ENCODE data around the gene HDAC4.

Gene HDAC4

DNA sequence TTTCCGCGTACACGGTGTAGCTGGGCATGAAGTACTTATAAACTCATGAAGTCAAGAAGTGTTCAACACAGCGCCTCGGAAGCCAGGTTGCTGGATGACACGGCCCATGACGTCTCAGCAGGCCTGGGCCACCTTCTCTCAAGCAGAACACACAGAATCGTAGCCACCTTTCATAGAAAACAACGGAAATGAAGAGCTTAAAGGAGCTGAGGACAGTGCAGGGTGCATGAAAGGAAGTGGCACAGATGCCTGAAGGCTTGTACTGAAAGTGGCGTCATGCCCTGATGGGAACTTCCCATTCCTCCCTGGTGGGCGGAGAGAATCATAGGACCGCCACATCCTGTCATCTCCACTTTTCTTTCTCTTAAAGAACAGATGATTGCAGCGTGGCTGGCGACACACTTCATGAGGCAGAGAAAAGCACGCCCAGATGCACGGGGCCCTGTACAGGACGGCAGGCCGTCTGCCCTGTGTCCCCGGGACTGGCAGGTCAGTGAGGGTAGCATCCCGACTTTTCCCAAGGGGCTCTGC lies 31.1 kb downstream of the HDAC4 start:
- H3K4me2 ChIP-seq (ENCODE audit: low read depth, low read length) = no peak overlapping the region

DNA sequence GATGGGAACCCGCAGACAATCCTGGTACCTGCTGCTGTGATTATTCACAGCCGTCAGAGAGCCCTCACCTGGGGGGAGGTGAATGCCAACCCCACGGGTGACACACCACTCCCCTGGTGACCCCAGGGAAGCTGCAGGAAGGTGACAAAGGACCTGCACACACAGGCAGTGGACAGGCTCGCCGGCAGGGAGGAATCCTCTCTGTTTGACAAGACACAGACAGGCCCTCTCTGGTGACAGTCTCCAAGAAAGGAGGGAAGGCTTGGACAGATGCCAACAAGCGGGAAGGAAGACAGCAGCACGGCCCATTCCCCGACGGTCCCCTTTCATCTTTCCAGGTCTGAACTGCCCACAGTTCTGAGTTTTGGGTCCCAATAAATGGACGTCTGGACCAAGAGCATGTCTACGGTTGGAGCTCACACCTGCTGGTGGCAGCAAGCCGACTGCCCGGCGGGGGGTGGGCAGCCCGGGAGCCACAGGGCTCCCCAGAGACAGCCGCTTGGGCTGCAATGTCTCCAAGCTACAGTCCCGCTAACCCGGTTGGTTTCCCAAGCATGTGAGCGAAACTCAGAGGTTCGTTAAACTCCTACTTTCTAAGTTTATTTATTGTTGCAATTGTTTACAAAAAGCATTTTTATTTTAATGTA lies 31.8 kb downstream of the HDAC4 start:
- no peaks in the 10 kb centered on the region for H3K36me3 ChIP-seq (replicated peaks; ENCODE audit: insufficient read depth, low read length)
- no peak overlapping the region for H3K9ac ChIP-seq (ENCODE audit: low read length)
- peaks cover 8% of the 10 kb centered on the region for H3K79me2 ChIP-seq (ENCODE audit: low read length)
- H3K9me3 ChIP-seq (replicated peaks; ENCODE audit: insufficient read depth, low read length) = no peaks in the 10 kb centered on the region
- DNase-seq = no peak
- H3K4me3 ChIP-seq (ENCODE audit: low read length) = no peak overlapping the region
- H3K9me2 ChIP-seq (replicated peaks; ENCODE audit: insufficient read depth, low read length) = no peaks in the 10 kb centered on the region
- H3K27ac ChIP-seq (ENCODE audit: low read length) = no peak overlapping the region
- H3K4me1 ChIP-seq (ENCODE audit: low read length) = no peaks in the 10 kb centered on the region
- no peaks in the 10 kb centered on the region for H3K27me3 ChIP-seq (replicated peaks; ENCODE audit: insufficient read depth, low read length)
- TF ChIP-seq EZH2phosphoT487 (IDR thresholded peaks at IDR 0.05; ENCODE audit: low read length) = no peak
- TF ChIP-seq, protein P1, sequence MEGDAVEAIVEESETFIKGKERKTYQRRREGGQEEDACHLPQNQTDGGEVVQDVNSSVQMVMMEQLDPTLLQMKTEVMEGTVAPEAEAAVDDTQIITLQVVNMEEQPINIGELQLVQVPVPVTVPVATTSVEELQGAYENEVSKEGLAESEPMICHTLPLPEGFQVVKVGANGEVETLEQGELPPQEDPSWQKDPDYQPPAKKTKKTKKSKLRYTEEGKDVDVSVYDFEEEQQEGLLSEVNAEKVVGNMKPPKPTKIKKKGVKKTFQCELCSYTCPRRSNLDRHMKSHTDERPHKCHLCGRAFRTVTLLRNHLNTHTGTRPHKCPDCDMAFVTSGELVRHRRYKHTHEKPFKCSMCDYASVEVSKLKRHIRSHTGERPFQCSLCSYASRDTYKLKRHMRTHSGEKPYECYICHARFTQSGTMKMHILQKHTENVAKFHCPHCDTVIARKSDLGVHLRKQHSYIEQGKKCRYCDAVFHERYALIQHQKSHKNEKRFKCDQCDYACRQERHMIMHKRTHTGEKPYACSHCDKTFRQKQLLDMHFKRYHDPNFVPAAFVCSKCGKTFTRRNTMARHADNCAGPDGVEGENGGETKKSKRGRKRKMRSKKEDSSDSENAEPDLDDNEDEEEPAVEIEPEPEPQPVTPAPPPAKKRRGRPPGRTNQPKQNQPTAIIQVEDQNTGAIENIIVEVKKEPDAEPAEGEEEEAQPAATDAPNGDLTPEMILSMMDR (IDR thresholded peaks at IDR 0.05; ENCODE audit: low read length) = no peak
- no peak for TF ChIP-seq EZH2 (optimal IDR thresholded peaks at IDR 0.05; ENCODE audit: low read depth, low read length)
- H2AFZ ChIP-seq (ENCODE audit: low read length) = no peak overlapping the region
- no peaks in the 10 kb centered on the region for H4K20me1 ChIP-seq (ENCODE audit: insufficient read depth, low read length)
- no peak overlapping the region for H3K4me2 ChIP-seq (ENCODE audit: low read depth, low read length)
- H3F3A ChIP-seq (ENCODE audit: insufficient read depth, low read length) = no peaks in the 10 kb centered on the region

More for the DNA sequence above, 31.1 kb downstream of the HDAC4 start:
- TF ChIP-seq EZH2 (optimal IDR thresholded peaks at IDR 0.05; ENCODE audit: low read depth, low read length) (no peak), EZH2phosphoT487 (IDR thresholded peaks at IDR 0.05; ENCODE audit: low read length) (no peak)
- TF ChIP-seq, protein P1 (IDR thresholded peaks at IDR 0.05; ENCODE audit: low read length) = no peak
- Histone ChIP-seq H3K4me3 (ENCODE audit: low read length) (no peak overlapping the region), H3K27me3 (replicated peaks; ENCODE audit: insufficient read depth, low read length) (no peaks in the 10 kb centered on the region), H3K9me3 (replicated peaks; ENCODE audit: insufficient read depth, low read length) (no peaks in the 10 kb centered on the region), H3K27ac (ENCODE audit: low read length) (no peak overlapping the region), H3F3A (ENCODE audit: insufficient read depth, low read length) (no peaks in the 10 kb centered on the region), H3K4me1 (ENCODE audit: low read length) (no peaks in the 10 kb centered on the region), H3K36me3 (replicated peaks; ENCODE audit: insufficient read depth, low read length) (no peaks in the 10 kb centered on the region), H2AFZ (ENCODE audit: low read length) (no peak overlapping the region), H4K20me1 (ENCODE audit: insufficient read depth, low read length) (no peaks in the 10 kb centered on the region), H3K9ac (ENCODE audit: low read length) (no peak overlapping the region), H3K9me2 (replicated peaks; ENCODE audit: insufficient read depth, low read length) (no peaks in the 10 kb centered on the region), H3K79me2 (ENCODE audit: low read length) (peaks cover 3% of the 10 kb centered on the region)
- no peak for DNase-seq

DNA sequence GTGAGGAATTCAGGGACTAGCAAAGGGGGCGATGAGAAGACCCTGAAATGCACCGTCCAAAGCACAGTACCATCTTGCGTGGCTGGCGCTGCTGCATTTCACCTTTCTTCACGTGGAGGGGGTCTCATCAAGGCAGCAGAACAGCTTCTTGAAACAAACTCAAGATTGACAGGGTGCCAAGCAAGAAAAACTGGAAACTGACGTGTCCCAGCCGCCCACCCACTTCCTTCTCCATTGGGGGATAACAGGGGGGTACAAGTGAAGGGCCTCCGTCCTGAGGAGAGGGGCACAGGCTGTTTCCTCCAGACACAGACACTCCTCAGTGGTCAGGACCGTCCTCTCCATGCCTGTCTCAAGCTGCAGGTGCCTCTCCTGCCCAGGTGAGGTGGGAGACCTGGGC lies 32.5 kb downstream of the HDAC4 start:
- H3K9ac ChIP-seq (ENCODE audit: low read length) = no peak overlapping the region
- H3K27ac ChIP-seq (ENCODE audit: low read length) = no peak overlapping the region
- H3K79me2 ChIP-seq (ENCODE audit: low read length) = peaks cover 14% of the 10 kb centered on the region
- no peaks in the 10 kb centered on the region for H4K20me1 ChIP-seq (ENCODE audit: insufficient read depth, low read length)
- no peak for DNase-seq
- no peaks in the 10 kb centered on the region for H3F3A ChIP-seq (ENCODE audit: insufficient read depth, low read length)
- H3K9me3 ChIP-seq (replicated peaks; ENCODE audit: insufficient read depth, low read length) = no peaks in the 10 kb centered on the region
- H3K4me3 ChIP-seq (ENCODE audit: low read length) = no peak overlapping the region
- TF ChIP-seq, protein P1 (IDR thresholded peaks at IDR 0.05; ENCODE audit: low read length) = no peak
- no peak for TF ChIP-seq EZH2 (optimal IDR thresholded peaks at IDR 0.05; ENCODE audit: low read depth, low read length)
- no peak for TF ChIP-seq EZH2phosphoT487 (IDR thresholded peaks at IDR 0.05; ENCODE audit: low read length)
- H3K9me2 ChIP-seq (replicated peaks; ENCODE audit: insufficient read depth, low read length) = no peaks in the 10 kb centered on the region
- no peaks in the 10 kb centered on the region for H3K36me3 ChIP-seq (replicated peaks; ENCODE audit: insufficient read depth, low read length)
- H2AFZ ChIP-seq (ENCODE audit: low read length) = no peak overlapping the region
- no peak overlapping the region for H3K4me2 ChIP-seq (ENCODE audit: low read depth, low read length)
- H3K4me1 ChIP-seq (ENCODE audit: low read length) = no peaks in the 10 kb centered on the region
- H3K27me3 ChIP-seq (replicated peaks; ENCODE audit: insufficient read depth, low read length) = no peaks in the 10 kb centered on the region
